ENCODE results near the gene KDM6A.

Gene KDM6A

DNA sequence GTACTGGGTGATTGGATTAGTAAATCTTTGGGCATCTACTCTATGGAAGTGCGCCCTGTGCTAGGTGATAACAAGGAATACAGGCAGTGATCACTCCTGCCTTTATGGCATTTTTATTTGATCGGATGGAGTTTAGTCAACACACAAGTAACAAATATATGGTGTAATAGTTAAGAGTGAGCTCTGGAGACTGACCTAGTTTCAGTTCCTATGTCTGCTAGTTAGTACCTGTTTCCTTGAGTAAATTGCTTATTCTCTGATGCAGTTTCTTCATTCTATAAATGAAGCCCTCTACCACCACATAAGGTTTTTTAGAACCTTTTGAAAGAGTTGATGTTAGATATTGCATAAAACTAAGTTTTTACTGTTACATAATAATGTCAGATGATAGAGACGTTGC is 134.6 kb downstream of the KDM6A start:
- Histone ChIP-seq H3K4me3 (ENCODE audit: low read depth, low read length, poor library complexity, severe bottlenecking) (no peak overlapping the region), H4K20me1 (ENCODE audit: insufficient read depth, low read length) (no peaks in the 10 kb centered on the region), H3K79me2 (ENCODE audit: insufficient read depth, low read length) (no peaks in the 10 kb centered on the region), H3K9me2 (ENCODE audit: low read depth, low read length) (no peaks in the 10 kb centered on the region), H3K4me2 (ENCODE audit: low read length) (no peak overlapping the region), H2AFZ (ENCODE audit: low read length) (no peak overlapping the region), H3K9me3 (ENCODE audit: low read length) (no peaks in the 10 kb centered on the region), H3K36me3 (ENCODE audit: insufficient read depth, low read length) (no peaks in the 10 kb centered on the region; the same call in 1 of the 2 replicates), H3K27ac (ENCODE audit: low read depth, low read length, poor library complexity, severe bottlenecking) (no peak overlapping the region), H3K27me3 (ENCODE audit: insufficient read depth, low read length) (no peaks in the 10 kb centered on the region), H3K9ac (ENCODE audit: low read length) (no peak overlapping the region), H3K4me1 (ENCODE audit: insufficient read depth, low read length, severe bottlenecking) (peaks cover 3% of the 10 kb centered on the region), H3F3A (ENCODE audit: insufficient read depth, low read length) (no peaks in the 10 kb centered on the region)
- TF ChIP-seq EZH2 (IDR thresholded peaks at IDR 0.05; ENCODE audit: borderline replicate concordance, low read length) = no peak
- no peak for TF ChIP-seq CTCF (IDR thresholded peaks at IDR 0.05; ENCODE audit: low read length)

GRCh38 chrX:45009371-45010000 is 136.5 kb downstream of the KDM6A start:
- no peaks in the 10 kb centered on the region for H3K27me3 ChIP-seq (ENCODE audit: insufficient read depth, low read length)
- no peaks in the 10 kb centered on the region for H3F3A ChIP-seq (ENCODE audit: insufficient read depth, low read length)
- peaks cover 3% of the 10 kb centered on the region for H3K4me1 ChIP-seq (ENCODE audit: insufficient read depth, low read length, severe bottlenecking)
- H3K79me2 ChIP-seq (ENCODE audit: insufficient read depth, low read length) = no peaks in the 10 kb centered on the region; the same call in 1 of the 2 replicates
- TF ChIP-seq CTCF (IDR thresholded peaks at IDR 0.05; ENCODE audit: low read length) (no peak), EZH2 (IDR thresholded peaks at IDR 0.05; ENCODE audit: borderline replicate concordance, low read length) (no peak)
- no peaks in the 10 kb centered on the region for H4K20me1 ChIP-seq (ENCODE audit: insufficient read depth, low read length)
- no peak overlapping the region for H3K4me3 ChIP-seq (ENCODE audit: low read depth, low read length, poor library complexity, severe bottlenecking)
- no peak overlapping the region for H3K27ac ChIP-seq (ENCODE audit: low read depth, low read length, poor library complexity, severe bottlenecking)
- no peaks in the 10 kb centered on the region for H3K9me2 ChIP-seq (ENCODE audit: low read depth, low read length)
- H3K36me3 ChIP-seq (ENCODE audit: insufficient read depth, low read length) = no peaks in the 10 kb centered on the region; the same call in 1 of the 2 replicates
- H3K9ac ChIP-seq (ENCODE audit: low read length) = no peak overlapping the region
- no peak overlapping the region for H2AFZ ChIP-seq (ENCODE audit: low read length)
- H3K9me3 ChIP-seq (ENCODE audit: low read length) = no peaks in the 10 kb centered on the region
- H3K4me2 ChIP-seq (ENCODE audit: low read length) = no peak overlapping the region

DNA sequence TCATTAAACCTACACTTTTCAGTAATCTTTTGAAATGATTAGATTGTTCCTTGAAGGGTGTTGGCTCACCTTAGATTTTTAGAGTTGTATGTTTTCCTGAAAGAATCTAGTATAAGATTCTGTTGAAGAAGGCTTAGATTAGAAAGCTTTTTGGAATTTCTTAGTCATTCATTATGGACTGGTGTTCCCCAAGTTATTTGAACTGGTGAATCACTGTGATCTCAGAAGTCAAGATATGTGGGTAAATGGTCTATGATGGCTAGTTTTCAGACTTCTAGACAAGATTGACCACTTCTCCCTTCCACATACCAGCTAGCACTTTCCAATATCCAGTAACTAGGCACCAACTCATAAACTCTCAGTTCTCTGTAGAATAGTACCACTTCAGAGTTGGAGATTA is 138.1 kb downstream of the KDM6A start:
- H3K27ac ChIP-seq (ENCODE audit: low read depth, low read length, poor library complexity, severe bottlenecking) = no peak overlapping the region
- no peaks in the 10 kb centered on the region for H3K9me2 ChIP-seq (ENCODE audit: low read depth, low read length)
- TF ChIP-seq EZH2 (IDR thresholded peaks at IDR 0.05; ENCODE audit: borderline replicate concordance, low read length) = no peak
- no peak for TF ChIP-seq CTCF (IDR thresholded peaks at IDR 0.05; ENCODE audit: low read length)
- H3F3A ChIP-seq (ENCODE audit: insufficient read depth, low read length) = no peaks in the 10 kb centered on the region
- H3K27me3 ChIP-seq (ENCODE audit: insufficient read depth, low read length) = no peaks in the 10 kb centered on the region
- H3K4me3 ChIP-seq (ENCODE audit: low read depth, low read length, poor library complexity, severe bottlenecking) = no peak overlapping the region
- H4K20me1 ChIP-seq (ENCODE audit: insufficient read depth, low read length) = no peaks in the 10 kb centered on the region
- H2AFZ ChIP-seq (ENCODE audit: low read length) = no peak overlapping the region
- no peaks in the 10 kb centered on the region for H3K9me3 ChIP-seq (ENCODE audit: low read length)
- no peak overlapping the region for H3K4me2 ChIP-seq (ENCODE audit: low read length)
- H3K9ac ChIP-seq (ENCODE audit: low read length) = no peak overlapping the region
- H3K4me1 ChIP-seq (ENCODE audit: insufficient read depth, low read length, severe bottlenecking) = peaks cover 3% of the 10 kb centered on the region
- no peaks in the 10 kb centered on the region; the same call in 1 of the 2 replicates for H3K79me2 ChIP-seq (ENCODE audit: insufficient read depth, low read length)
- no peaks in the 10 kb centered on the region; the same call in 1 of the 2 replicates for H3K36me3 ChIP-seq (ENCODE audit: insufficient read depth, low read length)
